Hepatocyte (in vitro differentiated cells): Measurements from ENCODE around the gene PFKL.

Source experiments
- CTCF ChIP-seq: fragments of 200-600 bp; sonication (generic); IDR thresholded peaks from 2 replicates; pipeline ENCODE4 v1.5.1; 2016; ENCODE audit warnings: antibody characterized with exemption, mild to moderate bottlenecking; ENCODE audit not compliant: poor library complexity
- EZH2 ChIP-seq: fragments of 200-600 bp; sonication (generic); IDR thresholded peaks from 2 replicates; pipeline ENCODE4 v1.6.1; 2016; ENCODE audit warnings: antibody characterized with exemption, mild to moderate bottlenecking, borderline replicate concordance

GRCh38 chr21:44315691-44316203 lies 15.9 kb downstream of the PFKL start:
- no peak for TF ChIP-seq CTCF
- TF ChIP-seq EZH2 = no peak
